Kidney capillary endothelial cell (primary cell): ENCODE results near the gene PCDHB5.
"Not testable (repeated sequence)": the region's sequence is repeated elsewhere in the genome, so short reads cannot be mapped to it uniquely, and the experiment has no call there.

ENCODE experiments used
- DNase-seq: peaks from one replicate; pipeline ENCODE4 v3.0.0-alpha.2; 2018; ENCODE audit warnings: low spot score

Gene PCDHB5

DNA sequence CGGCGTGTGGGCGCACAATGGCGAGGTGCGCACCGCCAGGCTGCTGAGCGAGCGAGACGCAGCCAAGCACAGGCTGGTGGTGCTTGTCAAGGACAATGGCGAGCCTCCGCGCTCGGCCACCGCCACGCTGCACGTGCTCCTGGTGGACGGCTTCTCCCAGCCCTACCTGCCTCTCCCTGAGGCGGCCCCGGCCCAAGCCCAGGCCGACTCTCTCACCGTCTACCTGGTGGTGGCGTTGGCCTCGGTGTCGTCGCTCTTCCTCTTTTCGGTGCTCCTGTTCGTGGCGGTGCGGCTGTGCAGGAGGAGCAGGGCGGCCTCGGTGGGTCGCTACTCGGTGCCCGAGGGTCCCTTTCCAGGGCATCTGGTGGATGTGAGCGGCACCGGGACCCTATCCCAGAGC, 17.1 kb downstream of the PCDHB5 start:
- DNase-seq, result not testable (repeated sequence)

DNA sequence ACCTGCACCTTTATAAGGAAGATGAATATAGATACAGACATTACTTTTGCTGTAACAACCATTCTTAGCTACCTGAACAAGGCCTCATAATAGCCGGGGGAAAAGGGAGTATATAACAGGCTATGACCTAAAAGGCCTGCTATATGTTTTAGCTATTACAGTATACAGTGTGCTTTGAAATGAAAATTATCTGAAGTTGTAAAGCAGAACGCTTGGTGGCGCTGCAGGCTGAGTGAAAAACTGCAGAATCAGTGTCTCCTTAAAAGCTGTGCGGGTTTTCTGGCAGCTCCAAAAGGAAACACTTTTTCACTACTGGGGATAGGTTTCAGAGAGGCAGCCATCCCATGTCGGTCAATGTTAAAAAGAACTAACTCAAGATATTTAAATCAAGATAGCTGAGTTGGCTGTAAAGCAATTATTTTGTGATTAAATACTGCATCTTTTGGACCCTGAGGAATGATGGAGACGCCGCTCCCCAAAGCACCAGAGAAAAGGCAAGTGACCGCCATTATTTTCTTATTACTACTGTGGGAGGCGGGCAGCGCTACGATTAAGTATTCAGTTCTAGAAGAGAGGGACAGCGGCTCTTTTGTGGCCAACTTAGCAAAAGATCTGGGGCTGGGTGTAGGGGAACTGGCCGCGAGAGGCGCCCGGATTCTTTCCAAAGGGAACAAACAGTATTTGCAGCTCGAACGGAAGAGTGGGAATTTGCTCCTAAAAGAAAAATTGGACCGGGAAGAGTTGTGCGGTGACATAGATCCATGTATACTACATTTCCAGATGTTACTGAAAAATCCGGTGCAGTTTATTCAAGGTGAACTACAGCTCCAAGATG, 20.8 kb downstream of the PCDHB5 start:
- no peak for DNase-seq

DNA sequence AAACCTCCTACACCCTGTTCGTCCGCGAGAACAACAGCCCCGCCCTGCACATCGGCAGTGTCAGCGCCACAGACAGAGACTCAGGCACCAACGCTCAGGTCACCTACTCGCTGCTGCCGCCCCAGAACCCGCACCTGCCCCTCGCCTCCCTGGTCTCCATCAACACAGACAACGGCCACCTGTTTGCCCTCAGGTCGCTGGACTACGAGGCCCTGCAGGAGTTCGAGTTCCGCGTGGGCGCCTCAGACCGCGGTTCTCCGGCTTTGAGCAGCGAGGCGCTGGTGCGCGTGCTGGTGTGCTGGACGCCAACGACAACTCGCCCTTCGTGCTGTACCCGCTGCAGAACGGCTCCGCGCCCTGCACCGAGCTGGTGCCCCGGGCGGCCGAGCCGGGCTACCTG, 22.4 kb downstream of the PCDHB5 start:
- not testable (repeated sequence) for DNase-seq

DNA sequence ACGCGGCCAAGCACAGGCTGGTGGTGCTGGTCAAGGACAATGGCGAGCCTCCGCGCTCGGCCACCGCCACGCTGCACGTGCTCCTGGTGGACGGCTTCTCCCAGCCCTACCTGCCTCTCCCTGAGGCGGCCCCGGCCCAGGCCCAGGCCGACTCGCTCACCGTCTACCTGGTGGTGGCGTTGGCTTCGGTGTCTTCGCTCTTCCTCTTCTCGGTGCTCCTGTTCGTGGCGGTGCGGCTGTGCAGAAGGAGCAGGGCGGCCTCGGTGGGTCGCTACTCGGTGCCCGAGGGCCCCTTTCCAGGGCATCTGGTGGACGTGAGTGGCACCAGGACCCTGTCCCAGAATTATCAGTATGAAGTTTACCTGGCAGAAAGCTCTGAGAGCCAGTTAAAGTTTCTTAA, 22.9 kb downstream of the PCDHB5 start:
- DNase-seq, result not testable (repeated sequence)

DNA sequence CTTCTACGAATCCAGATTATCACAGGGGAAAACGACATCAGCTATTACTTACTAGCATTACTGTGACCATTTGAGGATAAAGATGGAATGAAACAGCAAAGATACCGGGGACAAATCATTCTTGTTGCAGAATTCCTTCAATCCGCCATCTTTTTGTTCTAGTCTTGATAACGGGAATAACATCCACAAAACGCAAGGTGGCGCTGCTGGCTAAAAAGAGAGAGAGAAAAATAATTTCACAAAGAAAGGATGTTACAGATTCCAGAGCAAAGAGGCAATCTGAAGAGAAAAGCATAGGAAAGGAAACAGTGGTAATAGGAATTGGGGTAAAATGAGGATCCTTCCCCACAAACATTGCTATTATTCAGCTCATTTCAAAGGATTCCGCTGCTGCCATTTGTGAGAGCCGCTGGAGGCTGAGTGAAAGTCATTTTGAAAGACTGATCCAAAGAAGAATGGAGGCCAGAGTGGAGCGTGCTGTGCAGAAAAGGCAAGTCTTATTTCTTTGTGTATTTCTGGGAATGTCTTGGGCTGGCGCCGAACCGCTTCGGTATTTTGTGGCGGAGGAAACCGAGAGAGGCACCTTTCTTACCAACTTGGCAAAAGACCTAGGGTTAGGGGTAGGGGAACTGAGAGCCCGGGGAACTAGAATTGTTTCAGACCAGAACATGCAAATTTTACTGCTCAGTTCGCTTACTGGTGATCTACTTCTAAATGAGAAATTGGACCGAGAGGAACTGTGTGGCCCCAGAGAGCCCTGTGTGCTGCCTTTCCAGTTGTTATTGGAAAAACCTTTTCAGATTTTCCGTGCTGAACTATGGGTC, 37.6 kb downstream of the PCDHB5 start, which contains the start of gene PCDHB7:
Gene PCDHB7, plus strand, starts transcription at position 264 of the 824 bp plus-strand sequence. Its CDS starts 192 bp downstream, at position 456.
- DNase-seq, result no peak

DNA sequence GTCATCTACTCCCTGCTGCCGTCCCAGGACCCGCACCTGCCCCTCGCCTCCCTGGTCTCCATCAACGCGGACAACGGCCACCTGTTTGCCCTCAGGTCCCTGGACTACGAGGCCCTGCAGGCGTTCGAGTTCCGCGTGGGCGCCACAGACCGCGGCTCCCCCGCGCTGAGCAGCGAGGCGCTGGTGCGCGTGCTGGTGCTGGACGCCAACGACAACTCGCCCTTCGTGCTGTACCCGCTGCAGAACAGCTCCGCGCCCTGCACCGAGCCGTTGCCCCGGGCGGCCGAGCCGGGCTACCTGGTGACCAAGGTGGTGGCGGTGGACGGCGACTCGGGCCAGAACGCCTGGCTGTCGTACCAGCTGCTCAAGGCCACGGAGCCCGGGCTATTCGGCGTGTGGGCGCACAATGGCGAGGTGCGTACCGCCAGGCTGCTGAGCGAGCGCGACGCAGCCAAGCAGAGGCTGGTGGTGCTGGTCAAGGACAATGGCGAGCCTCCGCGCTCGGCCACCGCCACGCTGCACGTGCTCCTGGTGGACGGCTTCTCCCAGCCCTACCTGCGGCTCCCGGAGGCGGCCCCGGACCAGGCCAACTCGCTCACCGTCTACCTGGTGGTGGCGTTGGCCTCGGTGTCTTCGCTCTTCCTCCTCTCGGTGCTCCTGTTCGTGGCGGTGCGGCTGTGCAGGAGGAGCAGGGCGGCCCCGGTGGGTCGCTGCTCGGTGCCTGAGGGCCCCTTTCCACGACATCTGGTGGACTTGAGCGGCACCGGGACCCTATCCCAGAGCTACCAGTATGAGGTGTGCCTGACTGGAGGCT, 39.5 kb downstream of the PCDHB5 start:
- DNase-seq, result not testable (repeated sequence)

DNA sequence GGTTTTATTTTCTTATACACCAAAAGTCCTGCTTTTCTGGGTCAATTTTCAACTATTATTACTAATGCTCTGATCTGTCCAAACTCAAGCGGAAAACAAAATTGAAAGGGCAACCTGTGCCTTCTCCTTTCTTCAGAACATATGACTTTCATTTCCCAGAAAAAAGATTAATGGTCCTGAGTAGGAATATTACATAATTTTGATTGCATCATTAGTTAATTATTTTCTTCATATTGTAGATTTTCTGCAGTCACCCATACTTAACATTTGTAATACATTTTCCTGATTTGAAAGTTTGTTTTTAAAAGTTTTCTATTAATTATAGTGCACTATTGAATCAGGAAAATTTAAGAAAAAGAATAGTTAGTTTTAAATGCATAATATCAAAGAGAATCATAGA, 40.9 kb downstream of the PCDHB5 start:
- no peak for DNase-seq

DNA sequence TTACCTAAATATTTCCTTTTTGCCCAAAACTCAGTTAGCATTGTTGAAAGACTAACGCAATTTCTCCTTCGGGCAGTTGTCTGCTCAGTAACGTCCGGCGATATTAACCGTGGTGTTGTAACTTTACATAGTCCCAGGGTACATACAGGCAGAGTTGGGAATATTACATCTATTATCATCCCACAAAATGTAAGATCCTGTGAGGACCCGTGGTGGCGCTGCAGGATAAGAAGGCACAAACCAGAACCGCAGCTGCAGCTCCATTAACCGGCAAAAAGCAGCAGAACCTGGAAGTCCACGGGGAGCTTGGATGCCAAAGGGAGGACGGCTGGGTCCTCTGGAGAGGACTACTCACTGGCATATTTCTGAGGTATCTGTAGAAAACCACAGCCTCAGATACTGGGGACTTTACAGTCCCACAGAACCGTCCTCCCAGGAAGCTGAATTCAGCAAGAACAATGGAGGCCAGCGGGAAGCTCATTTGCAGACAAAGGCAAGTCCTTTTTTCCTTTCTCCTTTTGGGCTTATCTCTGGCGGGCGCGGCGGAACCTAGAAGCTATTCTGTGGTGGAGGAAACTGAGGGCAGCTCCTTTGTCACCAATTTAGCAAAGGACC, 42.7 kb downstream of the PCDHB5 start, which contains the start of gene PCDHB8:
Gene PCDHB8, plus strand, starts transcription at position 214 of the 615 bp plus-strand sequence. Its CDS starts 245 bp downstream, at position 459.
- DNase-seq, result not testable (repeated sequence)

DNA sequence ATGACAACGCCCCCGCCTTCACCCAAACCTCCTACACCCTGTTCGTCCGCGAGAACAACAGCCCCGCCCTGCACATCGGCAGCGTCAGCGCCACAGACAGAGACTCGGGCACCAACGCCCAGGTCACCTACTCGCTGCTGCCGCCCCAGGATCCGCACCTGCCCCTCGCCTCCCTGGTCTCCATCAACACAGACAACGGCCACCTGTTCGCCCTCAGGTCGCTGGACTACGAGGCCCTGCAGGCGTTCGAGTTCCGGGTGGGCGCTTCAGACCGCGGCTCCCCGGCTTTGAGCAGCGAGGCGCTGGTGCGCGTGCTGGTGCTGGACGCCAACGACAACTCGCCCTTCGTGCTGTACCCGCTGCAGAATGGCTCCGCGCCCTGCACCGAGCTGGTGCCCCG, 44.4 kb downstream of the PCDHB5 start:
- not testable (repeated sequence) for DNase-seq

DNA sequence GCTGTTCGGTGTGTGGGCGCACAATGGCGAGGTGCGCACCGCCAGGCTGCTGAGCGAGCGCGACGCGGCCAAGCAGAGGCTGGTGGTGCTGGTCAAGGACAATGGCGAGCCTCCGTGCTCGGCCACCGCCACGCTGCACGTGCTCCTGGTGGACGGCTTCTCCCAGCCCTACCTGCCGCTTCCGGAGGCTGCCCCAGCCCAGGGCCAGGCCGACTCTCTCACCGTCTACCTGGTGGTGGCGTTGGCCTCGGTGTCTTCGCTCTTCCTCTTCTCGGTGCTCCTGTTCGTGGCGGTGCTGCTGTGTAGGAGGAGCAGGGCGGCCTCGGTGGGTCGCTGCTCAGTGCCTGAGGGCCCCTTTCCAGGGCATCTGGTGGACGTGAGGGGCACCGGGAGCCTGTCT, 44.9 kb downstream of the PCDHB5 start:
- not testable (repeated sequence) for DNase-seq

DNA sequence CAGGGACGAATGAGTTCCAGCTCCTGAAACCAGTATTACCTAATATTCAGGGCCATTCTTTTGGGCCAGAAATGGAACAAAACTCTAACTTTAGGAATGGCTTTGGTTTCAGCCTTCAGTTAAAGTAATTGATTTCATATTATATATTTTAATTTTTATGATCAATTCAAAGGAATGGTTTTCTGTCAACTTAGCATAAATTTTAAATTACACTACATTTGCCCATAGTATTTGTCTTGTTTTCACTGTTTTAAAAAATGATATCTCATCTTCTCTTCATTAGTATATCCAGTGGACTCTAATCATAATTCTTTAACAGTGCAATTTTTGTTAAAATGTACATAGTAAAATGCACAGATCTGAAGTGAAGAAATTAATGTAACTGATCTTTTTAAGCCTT, 45.3 kb downstream of the PCDHB5 start:
- DNase-seq, result no peak

DNA sequence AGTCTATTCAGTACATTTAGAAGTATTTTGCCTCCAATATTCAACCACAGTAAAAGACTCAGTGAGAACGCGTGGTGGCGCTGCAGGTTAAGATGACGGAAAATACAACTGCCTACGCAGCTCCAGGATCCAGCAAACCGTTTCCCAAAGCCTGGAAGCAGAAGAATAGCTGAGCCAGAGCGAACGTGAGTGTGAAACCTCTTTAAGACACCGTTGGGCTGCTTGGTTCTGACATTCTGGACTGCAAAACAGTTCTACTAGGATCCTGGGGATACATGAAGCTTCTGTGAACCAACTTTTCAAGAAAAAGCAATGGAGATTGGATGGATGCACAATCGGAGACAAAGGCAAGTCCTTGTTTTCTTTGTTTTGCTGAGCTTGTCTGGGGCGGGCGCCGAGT, 47.2 kb downstream of the PCDHB5 start, which contains the start of gene PCDHB16:
Gene PCDHB16, plus strand, starts transcription at position 140 of the 400 bp plus-strand sequence. Its CDS starts 173 bp downstream, at position 313.
- DNase-seq, result no peak

DNA sequence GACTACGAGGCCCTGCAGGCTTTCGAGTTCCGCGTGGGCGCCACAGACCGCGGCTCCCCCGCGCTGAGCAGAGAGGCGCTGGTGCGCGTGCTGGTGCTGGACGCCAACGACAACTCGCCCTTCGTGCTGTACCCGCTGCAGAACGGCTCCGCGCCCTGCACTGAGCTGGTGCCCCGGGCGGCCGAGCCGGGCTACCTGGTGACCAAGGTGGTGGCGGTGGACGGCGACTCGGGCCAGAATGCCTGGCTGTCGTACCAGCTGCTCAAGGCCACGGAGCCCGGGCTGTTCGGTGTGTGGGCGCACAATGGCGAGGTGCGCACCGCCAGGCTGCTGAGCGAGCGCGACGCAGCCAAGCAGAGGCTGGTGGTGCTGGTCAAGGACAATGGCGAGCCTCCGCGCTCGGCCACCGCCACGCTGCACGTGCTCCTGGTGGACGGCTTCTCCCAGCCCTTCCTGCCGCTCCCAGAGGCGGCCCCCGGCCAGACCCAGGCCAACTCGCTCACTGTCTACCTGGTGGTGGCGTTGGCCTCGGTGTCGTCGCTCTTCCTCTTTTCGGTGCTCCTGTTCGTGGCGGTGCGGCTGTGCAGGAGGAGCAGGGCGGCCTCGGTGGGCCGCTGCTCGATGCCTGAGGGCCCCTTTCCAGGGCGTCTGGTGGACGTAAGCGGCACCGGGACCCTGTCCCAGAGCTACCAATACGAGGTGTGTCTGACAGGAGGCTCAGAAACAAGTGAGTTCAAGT, 49.3 kb downstream of the PCDHB5 start:
- not testable (repeated sequence) for DNase-seq

DNA sequence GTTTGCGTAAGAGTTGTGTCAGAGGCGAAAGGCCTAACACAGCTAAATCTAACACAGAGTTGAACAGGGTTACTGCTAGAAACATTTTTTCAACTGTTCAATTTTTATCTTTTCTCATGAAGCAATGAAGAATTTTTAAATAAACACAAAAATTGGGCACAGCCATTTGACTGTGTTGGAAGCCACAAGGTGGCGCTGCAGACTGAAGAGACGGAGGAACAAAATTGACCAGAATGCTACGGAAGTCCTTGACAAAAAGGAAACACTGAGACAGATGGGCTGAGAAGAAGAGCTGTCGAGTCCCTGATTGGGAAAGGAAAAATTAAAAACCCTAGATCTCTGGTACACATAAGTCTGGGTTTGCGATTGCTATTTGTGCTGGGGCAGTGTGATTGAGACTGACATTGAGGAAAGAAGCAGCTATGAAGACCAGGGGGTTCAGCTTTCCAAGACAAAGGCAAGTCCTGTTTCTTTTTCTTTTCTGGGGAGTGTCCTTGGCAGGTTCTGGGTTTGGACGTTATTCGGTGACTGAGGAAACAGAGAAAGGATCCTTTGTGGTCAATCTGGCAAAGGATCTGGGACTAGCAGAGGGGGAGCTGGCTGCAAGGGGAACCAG, 52.0 kb downstream of the PCDHB5 start, which contains the start of gene PCDHB9:
Gene PCDHB9, plus strand, starts transcription at position 265 of the 616 bp plus-strand sequence. Its CDS starts 158 bp downstream, at position 423.
- DNase-seq, result no peak
